ENCODE data around the gene PIK3C2G. TPM values are rescaled to one million over a fixed set of nuclear protein-coding genes. Genes with fewer than 3 reads are reported as not detected.
A peak's percentile ranks its signal among the peaks of the same experiment; 100 is the strongest.

PIK3C2G gene
- total RNA-seq, 8 experiments from 2014 or later: 0.05 to 0.92 (median 0.19) TPM; not detected in 5

- WGBS, 10 experiments: 0 to 80% (median 71%) methylated on average over 1 to 3 of the region's 3 CpGs; no CpG with 5 or more reads in 1 of the 10 experiments
- peak in 3 of 8 experiments; percentile 57 to 74 (median 69) for ATAC-seq (replicated peaks in 6 of 8)
- no peak overlapping the region for H3K4me3 ChIP-seq
- H3K27ac ChIP-seq: no peak overlapping the region
- in situ Hi-C loops (cut with MboI; ENCODE audit: low pct_unique_long_range_greater_than_20kb in 2 of 9, low sequenced_read_pairs in 9 of 9, unreplicated experiment in 9 of 9): loop anchor here in 1 of 9 experiments (25.0 kb wide), 1 partner anchor 141 kb away; the partner anchor contains the start of gene PIK3C2G
- no peaks in the 10 kb centered on the region for H3K4me1 ChIP-seq (replicated peaks in 1 of 2)
These were observed 141.7 kb downstream of the PIK3C2G start for GRCh38 chr12:18402872-18403611.

DNA sequence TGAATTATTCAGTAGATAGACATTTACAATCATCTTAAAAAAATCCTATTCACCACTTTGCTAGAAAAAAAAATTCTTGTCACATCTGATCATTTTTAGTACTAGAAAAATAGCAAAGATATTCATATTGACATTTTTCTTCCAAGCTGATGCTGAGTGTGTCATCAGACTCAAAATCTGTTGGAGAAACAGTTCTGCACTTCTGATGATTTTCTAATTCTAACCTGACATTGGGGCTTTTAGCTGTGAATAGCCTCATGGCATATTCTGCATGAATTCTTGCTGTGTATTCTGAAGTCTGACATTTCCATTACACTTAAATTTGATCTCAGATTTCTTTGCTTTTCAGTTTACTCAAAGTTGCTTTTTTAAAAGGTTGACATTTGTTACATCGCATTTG, 150.1 kb downstream of the PIK3C2G start:
- in situ Hi-C loops (cut with MboI; ENCODE audit: low pct_unique_long_range_greater_than_20kb in 2 of 9, low sequenced_read_pairs in 9 of 9, unreplicated experiment in 9 of 9): loop anchor here in 1 of 9 experiments (25.0 kb wide), 1 partner anchor 149 kb away; the partner anchor contains the start of gene PIK3C2G
- no peak for ATAC-seq (replicated peaks in 6 of 8)
- Histone ChIP-seq H3K27ac (no peak overlapping the region), H3K4me3 (no peak overlapping the region), H3K4me1 (replicated peaks in 1 of 2) (no peaks in the 10 kb centered on the region)
- WGBS, 10 experiments: 44 to 100% (median 100%) methylated on average over 1 of the region's 1 CpG; no CpG with 5 or more reads in 1 of the 10 experiments

- Histone ChIP-seq H3K27ac (no peak overlapping the region), H3K4me1 (replicated peaks in 1 of 2) (peaks cover 0 to 3% of the 10 kb centered on the region in 2 donors), H3K4me3 (no peak overlapping the region)
- no peak for ATAC-seq (replicated peaks in 6 of 8)
- 64 to 100% (median 90%) methylated on average over 1 to 2 of the region's 2 CpGs for WGBS, 10 experiments
- in situ Hi-C loops (cut with MboI; ENCODE audit: low pct_unique_long_range_greater_than_20kb in 2 of 9, low sequenced_read_pairs in 9 of 9, unreplicated experiment in 9 of 9): loop anchor here in 1 of 9 experiments (25.0 kb wide), 1 partner anchor 152 kb away; the partner anchor contains the start of gene PIK3C2G
These were observed 153.4 kb downstream of the PIK3C2G start for GRCh38 chr12:18414671-18415070.

- H3K27ac ChIP-seq: no peak overlapping the region
- H3K4me3 ChIP-seq: no peak overlapping the region
- 26 to 100% (median 90%) methylated on average over 1 to 4 of the region's 4 CpGs; no CpG with 5 or more reads in 1 of the 10 experiments for WGBS, 10 experiments
- H3K4me1 ChIP-seq (replicated peaks in 1 of 2): peaks cover 0 to 6% of the 10 kb centered on the region in 2 donors
- no peak for ATAC-seq (replicated peaks in 6 of 8)
- in situ Hi-C loops (cut with MboI; ENCODE audit: low pct_unique_long_range_greater_than_20kb in 2 of 9, low sequenced_read_pairs in 9 of 9, unreplicated experiment in 9 of 9): loop anchor here in 1 of 9 experiments (25.0 kb wide), 1 partner anchor 153 kb away; the partner anchor contains the start of gene PIK3C2G
These were observed 153.9 kb downstream of the PIK3C2G start for GRCh38 chr12:18415227-18415626.

DNA sequence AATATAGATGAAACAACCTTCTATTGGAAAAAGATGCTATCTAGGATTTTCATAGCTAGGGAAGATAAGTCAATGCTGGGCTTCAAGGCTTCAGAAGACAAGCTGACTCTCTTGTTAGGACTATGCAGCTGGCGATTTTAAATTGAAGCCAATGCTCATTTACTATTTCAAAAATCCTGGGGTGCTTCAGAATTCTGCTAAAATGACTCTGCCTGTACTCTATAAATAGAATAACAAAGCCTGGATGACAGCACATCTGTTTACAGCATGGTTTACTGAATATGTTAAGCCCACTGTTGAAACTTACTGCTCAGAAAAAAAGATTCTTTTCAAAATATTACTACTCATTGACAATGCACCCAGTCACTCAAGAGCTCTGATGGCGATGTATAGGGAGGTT, 155.1 kb downstream of the PIK3C2G start:
- ATAC-seq (replicated peaks in 6 of 8): peak in 3 of 8 experiments; percentile 23 to 53 (median 23)
- WGBS, 10 experiments: 13 to 100% (median 79%) methylated on average over 1 to 2 of the region's 2 CpGs; no CpG with 5 or more reads in 1 of the 10 experiments
- in situ Hi-C loops (cut with MboI; ENCODE audit: low pct_unique_long_range_greater_than_20kb in 2 of 9, low sequenced_read_pairs in 9 of 9, unreplicated experiment in 9 of 9): loop anchor here in 1 of 9 experiments (25.0 kb wide), 1 partner anchor 154 kb away; the partner anchor contains the start of gene PIK3C2G
- H3K4me3 ChIP-seq: no peak overlapping the region
- no peak overlapping the region for H3K27ac ChIP-seq
- peaks cover 0 to 6% of the 10 kb centered on the region in 2 donors for H3K4me1 ChIP-seq (replicated peaks in 1 of 2)

GRCh38 chr12:18419311-18419710, 158.0 kb downstream of the PIK3C2G start:
- in situ Hi-C loops (cut with MboI; ENCODE audit: low pct_unique_long_range_greater_than_20kb in 2 of 9, low sequenced_read_pairs in 9 of 9, unreplicated experiment in 9 of 9): loop anchor here in 1 of 9 experiments (25.0 kb wide), 1 partner anchor 157 kb away; the partner anchor contains the start of gene PIK3C2G

GRCh38 chr12:18421867-18422266, 160.5 kb downstream of the PIK3C2G start:
- Histone ChIP-seq H3K27ac (no peak overlapping the region), H3K4me3 (no peak overlapping the region), H3K4me1 (replicated peaks in 1 of 2) (peaks cover 0 to 6% of the 10 kb centered on the region in 2 donors)
- in situ Hi-C loops (cut with MboI; ENCODE audit: low pct_unique_long_range_greater_than_20kb in 2 of 9, low sequenced_read_pairs in 9 of 9, unreplicated experiment in 9 of 9): loop anchor here in 1 of 9 experiments (25.0 kb wide), 1 partner anchor 160 kb away; the partner anchor contains the start of gene PIK3C2G
- peak in 1 of 8 experiments; percentile 66 for ATAC-seq (replicated peaks in 6 of 8)
- WGBS, 10 experiments: 0 to 96% (median 73%) methylated on average over 2 to 3 of the region's 3 CpGs; no CpG with 5 or more reads in 1 of the 10 experiments

More at GRCh38 chr12:18419311-18419710, 158.0 kb downstream of the PIK3C2G start:
- peaks cover 0 to 6% of the 10 kb centered on the region in 2 donors for H3K4me1 ChIP-seq (replicated peaks in 1 of 2)
- no peak overlapping the region for H3K4me3 ChIP-seq
- H3K27ac ChIP-seq: no peak overlapping the region
- WGBS, 10 experiments: 25 to 84% (median 71%) methylated on average over 1 to 4 of the region's 4 CpGs; no CpG with 5 or more reads in 1 of the 10 experiments
- peak in 2 of 8 experiments; percentile 19 to 77 for ATAC-seq (replicated peaks in 6 of 8)

DNA sequence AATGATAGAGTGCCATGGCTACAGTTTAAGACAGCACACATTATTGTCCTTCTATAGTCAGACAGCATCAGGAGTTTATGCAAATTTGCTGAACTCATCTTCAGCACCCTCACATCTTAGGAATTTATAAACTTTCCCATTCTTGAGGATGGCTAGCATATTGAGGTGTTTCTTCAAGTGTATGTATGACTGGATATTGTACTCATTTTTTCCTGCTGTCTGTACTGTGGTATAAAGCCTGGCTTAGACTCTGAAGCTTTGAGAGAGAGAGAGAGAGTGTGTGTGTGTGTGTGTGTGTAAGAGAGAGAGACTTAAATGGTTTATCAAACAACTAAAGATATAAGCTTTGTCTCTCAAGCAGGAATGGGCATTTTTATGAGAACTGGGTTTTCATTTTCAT, 161.6 kb downstream of the PIK3C2G start:
- Histone ChIP-seq H3K4me1 (replicated peaks in 1 of 2) (peaks cover 0 to 6% of the 10 kb centered on the region in 2 donors), H3K27ac (no peak overlapping the region), H3K4me3 (no peak overlapping the region)
- in situ Hi-C loops (cut with MboI; ENCODE audit: low pct_unique_long_range_greater_than_20kb in 2 of 9, low sequenced_read_pairs in 9 of 9, unreplicated experiment in 9 of 9): loop anchor here in 1 of 9 experiments (25.0 kb wide), 1 partner anchor 161 kb away; the partner anchor contains the start of gene PIK3C2G
- ATAC-seq (replicated peaks in 6 of 8): peak in 3 of 8 experiments; percentile 26 to 36 (median 27)

GRCh38 chr12:18424857-18425256, 163.5 kb downstream of the PIK3C2G start:
- 20 to 100% (median 83%) methylated on average over 1 to 2 of the region's 2 CpGs for WGBS, 10 experiments
- peaks cover 0 to 2% of the 10 kb centered on the region in 2 donors for H3K4me1 ChIP-seq (replicated peaks in 1 of 2)
- H3K4me3 ChIP-seq: no peak overlapping the region
- ATAC-seq (replicated peaks in 6 of 8): no peak
- no peak overlapping the region for H3K27ac ChIP-seq
- in situ Hi-C loops (cut with MboI; ENCODE audit: low pct_unique_long_range_greater_than_20kb in 2 of 9, low sequenced_read_pairs in 9 of 9, unreplicated experiment in 9 of 9): loop anchor here in 1 of 9 experiments (25.0 kb wide), 2 partner anchors 163 to 762 kb away; partner anchors contain the start of gene PIK3C2G

- 79 to 100% (median 93%) methylated on average over 1 to 3 of the region's 3 CpGs; no CpG with 5 or more reads in 1 of the 10 experiments for WGBS, 10 experiments
- in situ Hi-C loops (cut with MboI; ENCODE audit: low pct_unique_long_range_greater_than_20kb in 2 of 9, low sequenced_read_pairs in 9 of 9, unreplicated experiment in 9 of 9): loop anchor here in 1 of 9 experiments (25.0 kb wide), 1 partner anchor 760 kb away; no protein-coding TSS in a partner anchor
These were observed 166.2 kb downstream of the PIK3C2G start for GRCh38 chr12:18427520-18427919.

DNA sequence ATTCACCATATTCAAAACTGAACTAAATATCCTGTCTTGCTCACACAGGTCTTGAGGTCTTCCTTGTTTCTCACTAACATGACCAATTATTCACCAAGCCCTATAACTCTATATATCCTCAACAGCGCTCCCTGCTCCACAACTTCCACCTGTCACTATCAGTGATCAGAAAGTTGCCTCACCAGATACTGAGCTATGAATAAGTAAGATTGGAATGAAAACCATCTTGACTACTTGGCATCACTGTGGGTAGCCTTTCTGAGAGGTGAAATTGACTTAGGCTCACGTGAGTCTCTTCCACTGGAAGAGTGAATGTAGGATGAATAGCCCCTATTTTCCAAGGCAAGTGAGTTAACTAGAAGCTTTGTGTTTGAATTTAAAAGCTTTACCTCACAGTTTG, 167.1 kb downstream of the PIK3C2G start:
- no peak for ATAC-seq (replicated peaks in 6 of 8)
- in situ Hi-C loops (cut with MboI; ENCODE audit: low pct_unique_long_range_greater_than_20kb in 2 of 9, low sequenced_read_pairs in 9 of 9, unreplicated experiment in 9 of 9): loop anchor here in 1 of 9 experiments (25.0 kb wide), 1 partner anchor 759 kb away; no protein-coding TSS in a partner anchor

More at GRCh38 chr12:18427520-18427919, 166.2 kb downstream of the PIK3C2G start:
- H3K27ac ChIP-seq: no peak overlapping the region
- H3K4me1 ChIP-seq (replicated peaks in 1 of 2): peaks cover 3 to 4% of the 10 kb centered on the region in 2 donors
- ATAC-seq (replicated peaks in 6 of 8): no peak
- no peak overlapping the region for H3K4me3 ChIP-seq

GRCh38 chr12:18429366-18429765, 168.0 kb downstream of the PIK3C2G start:
- in situ Hi-C loops (cut with MboI; ENCODE audit: low pct_unique_long_range_greater_than_20kb in 2 of 9, low sequenced_read_pairs in 9 of 9, unreplicated experiment in 9 of 9): loop anchor here in 1 of 9 experiments (25.0 kb wide), 1 partner anchor 758 kb away; no protein-coding TSS in a partner anchor
- no peak overlapping the region for H3K27ac ChIP-seq
- peaks cover 3 to 4% of the 10 kb centered on the region in 2 donors for H3K4me1 ChIP-seq (replicated peaks in 1 of 2)
- no peak overlapping the region for H3K4me3 ChIP-seq
- no peak for ATAC-seq (replicated peaks in 6 of 8)
- WGBS, 10 experiments: 83 to 100% (median 100%) methylated on average over 1 of the region's 1 CpG; no CpG with 5 or more reads in 7 of the 10 experiments

More for the DNA sequence above, 167.1 kb downstream of the PIK3C2G start:
- peaks cover 3 to 4% of the 10 kb centered on the region in 2 donors for H3K4me1 ChIP-seq (replicated peaks in 1 of 2)
- no peak overlapping the region for H3K4me3 ChIP-seq
- no peak overlapping the region for H3K27ac ChIP-seq
- WGBS, 10 experiments: 85 to 100% (median 100%) methylated on average over 1 to 2 of the region's 2 CpGs; no CpG with 5 or more reads in 3 of the 10 experiments
